H1 (cell line): ENCODE data around the gene ADAMTS14. TPM values are rescaled to one million over a fixed set of nuclear protein-coding genes. Genes with fewer than 3 reads are reported as not detected.

Experiments
- CTCF ChIA-PET: fragments of 300-600 bp; sonication (Branson Sonifier 250); formaldehyde crosslinking; loops from one replicate; lab custom pipeline; 2021; ENCODE audit not compliant: partially characterized antibody; lab: Charles Lee
- POLR2A ChIA-PET: fragments of 300-600 bp; sonication (Branson Sonifier 250); formaldehyde crosslinking; loops from one replicate; lab custom pipeline; 2021; ENCODE audit warnings: inconsistent platforms; ENCODE audit not compliant: partially characterized antibody; lab: Charles Lee
- DNase-seq, 2 experiments: peaks; one replicate each; pipeline versions ENCODE4 v3.0.0 to v3.0.0-alpha.2; 2010 to 2022; ENCODE audit warnings: low spot score in 2 of 2, low read depth in 1 of 2, mixed read lengths in 1 of 2
- FAIRE-seq: peaks from 2 replicates; lab custom pipeline; 2011; peaks lifted over from hg19 to GRCh38; lab: Jason Lieb, UNC
- H2AFZ ChIP-seq: 2 replicates; pipeline ENCODE4 v1.8.1; 2012; ENCODE audit warnings: low read length, inconsistent platforms
- H2AK5ac ChIP-seq: 2 replicates; pipeline ENCODE4 v1.6.1; 2013; ENCODE audit warnings: low read depth, low read length
- H2BK120ac ChIP-seq: replicated peaks from 2 replicates; pipeline ENCODE3; 2013; ENCODE audit warnings: low read depth, low read length, inconsistent platforms
- H2BK12ac ChIP-seq: 2 replicates; pipeline ENCODE4 v1.6.1; 2013; ENCODE audit warnings: low read depth, low read length
- H2BK15ac ChIP-seq: 2 replicates; pipeline ENCODE4 v1.6.1; 2013; ENCODE audit warnings: low read length
- H2BK20ac ChIP-seq: 2 replicates; pipeline ENCODE4 v1.6.1; 2013; ENCODE audit warnings: low read length
- H2BK5ac ChIP-seq: 2 replicates; pipeline ENCODE4 v1.6.1; 2013; ENCODE audit warnings: low read depth, low read length
- H3K14ac ChIP-seq: 2 replicates; pipeline ENCODE4 v1.6.1; 2013; ENCODE audit warnings: inconsistent platforms; ENCODE audit not compliant: insufficient read length
- H3K18ac ChIP-seq: 2 replicates; pipeline ENCODE4 v1.6.1; 2013; ENCODE audit warnings: low read length; ENCODE audit errors: extremely low read depth
- H3K23ac ChIP-seq: 2 replicates; pipeline ENCODE4 v1.6.1; 2013; ENCODE audit warnings: inconsistent platforms; ENCODE audit not compliant: insufficient read length
- H3K23me2 ChIP-seq: 2 replicates; pipeline ENCODE4 v1.6.1; 2013; ENCODE audit warnings: low read depth, low read length
- H3K27ac ChIP-seq: 2 replicates; pipeline ENCODE4 v1.6.1; 2011; ENCODE audit warnings: low read depth, low read length, inconsistent platforms
- H3K27me3 ChIP-seq, 4 experiments: replicated peaks in 1 of 4; 1 replicate in 1 of 4; 2 replicates in 3 of 4; pipeline versions ENCODE4 v1.6.1 to v1.8.1; 2011 to 2013; ENCODE audit warnings: low read length in 3 of 4, mild to moderate bottlenecking in 3 of 4, inconsistent platforms in 2 of 4, mixed read lengths in 2 of 4, moderate library complexity in 1 of 4; ENCODE audit not compliant: control insufficient read depth in 3 of 4, insufficient read depth in 3 of 4; ENCODE audit errors: extremely low read depth in 1 of 4
- H3K36me3 ChIP-seq, 4 experiments: 2 replicates each; pipeline versions ENCODE4 v1.6.1 to v1.8.1; 2011 to 2013; ENCODE audit warnings: mild to moderate bottlenecking in 4 of 4, low read length in 3 of 4, moderate library complexity in 2 of 4, control low read depth in 1 of 4, inconsistent platforms in 1 of 4; ENCODE audit not compliant: insufficient read depth in 4 of 4, control insufficient read depth in 2 of 4
- H3K4ac ChIP-seq: replicated peaks from 2 replicates; pipeline ENCODE3; 2013; ENCODE audit warnings: low read length, low read depth, mixed read lengths, inconsistent platforms; ENCODE audit not compliant: insufficient read length
- H3K4me1 ChIP-seq, 4 experiments: replicated peaks in 1 of 4; 1 replicate in 1 of 4; 2 replicates in 3 of 4; pipeline versions ENCODE4 v1.6.1 to v1.8.1; 2011 to 2013; ENCODE audit warnings: low read length in 3 of 4, inconsistent platforms in 2 of 4, mixed read lengths in 1 of 4; ENCODE audit not compliant: insufficient read depth in 4 of 4, control insufficient read depth in 3 of 4
- H3K4me2 ChIP-seq, 2 experiments: 2 replicates each; pipeline versions ENCODE4 v1.6.1 to v1.8.1; 2011 to 2013; ENCODE audit warnings: low read depth in 2 of 2, low read length in 2 of 2, control low read depth in 1 of 2, inconsistent platforms in 1 of 2, mild to moderate bottlenecking in 1 of 2; ENCODE audit not compliant: insufficient read depth in 1 of 2
- H3K4me3 ChIP-seq, 4 experiments: fragments of 200-600, 300-600 bp in 1 of 4; sonication (generic), shearing (Covaris generic), sonication (Bioruptor Twin) in 1 of 4; 2 replicates each; pipeline versions ENCODE4 v1.5.1 to v1.8.1; 2011 to 2016; ENCODE audit warnings: low read length in 4 of 4, low read depth in 3 of 4, control low read depth in 2 of 4, inconsistent platforms in 2 of 4, mild to moderate bottlenecking in 2 of 4, mixed read lengths in 1 of 4, moderate library complexity in 1 of 4; ENCODE audit not compliant: insufficient read depth in 2 of 4; ENCODE audit errors: extremely low read depth in 1 of 4
- H3K56ac ChIP-seq: replicated peaks from 2 replicates; pipeline ENCODE3; 2013; ENCODE audit warnings: low read depth, mild to moderate bottlenecking, mixed read lengths, low read length, inconsistent platforms; ENCODE audit not compliant: insufficient read length
- H3K79me1 ChIP-seq: 2 replicates; pipeline ENCODE4 v1.6.1; 2013; ENCODE audit warnings: low read depth, low read length, control low read depth
- H3K79me2 ChIP-seq, 2 experiments: 2 replicates each; pipeline versions ENCODE4 v1.6.1 to v1.8.1; 2012 to 2013; ENCODE audit warnings: low read length in 2 of 2, mild to moderate bottlenecking in 2 of 2, inconsistent platforms in 1 of 2; ENCODE audit not compliant: insufficient read depth in 2 of 2, control insufficient read depth in 1 of 2
- H3K9ac ChIP-seq, 4 experiments: replicated peaks in 1 of 4; 1 replicate in 1 of 4; 2 replicates in 3 of 4; pipeline versions ENCODE4 v1.6.1 to v1.8.1; 2011 to 2013; ENCODE audit warnings: low read depth in 3 of 4, low read length in 3 of 4, control low read depth in 2 of 4, mild to moderate bottlenecking in 2 of 4, moderate library complexity in 2 of 4, inconsistent platforms in 1 of 4; ENCODE audit errors: extremely low read depth in 1 of 4
- H3K9me3 ChIP-seq, 2 experiments: 2 replicates each; pipeline versions ENCODE4 v1.6.1 to v1.8.1; 2012 to 2013; ENCODE audit warnings: mild to moderate bottlenecking in 2 of 2, moderate library complexity in 2 of 2, control low read depth in 1 of 2, inconsistent platforms in 1 of 2, low read depth in 1 of 2, low read length in 1 of 2, mixed read lengths in 1 of 2; ENCODE audit not compliant: insufficient read depth in 2 of 2
- H4K20me1 ChIP-seq, 2 experiments: replicated peaks in 1 of 2; 2 replicates each; pipeline versions ENCODE3 to v1.8.1; 2011 to 2013; ENCODE audit warnings: inconsistent platforms in 2 of 2, low read length in 2 of 2, mild to moderate bottlenecking in 1 of 2; ENCODE audit not compliant: insufficient read depth in 2 of 2, control insufficient read depth in 1 of 2
- H4K5ac ChIP-seq: 2 replicates; pipeline ENCODE4 v1.6.1; 2013; ENCODE audit warnings: low read length, low read depth, mixed read lengths, inconsistent platforms; ENCODE audit not compliant: insufficient read length
- H4K8ac ChIP-seq: 2 replicates; pipeline ENCODE4 v1.8.0; 2013; ENCODE audit warnings: mild to moderate bottlenecking, moderate library complexity, low read length, inconsistent platforms; ENCODE audit not compliant: insufficient read depth; ENCODE audit errors: extremely low read depth
- H4K91ac ChIP-seq: replicated peaks from 2 replicates; pipeline ENCODE3; 2013; ENCODE audit warnings: low read length, mixed read lengths, inconsistent platforms; ENCODE audit not compliant: insufficient read length
- BACH1 ChIP-seq: IDR thresholded peaks from 2 replicates; pipeline ENCODE4 v1.6.1; 2012; ENCODE audit warnings: low read length, improper control_type of control experiment
- CBX5 ChIP-seq: fragments of 300-800, 300-1000 bp; sonication (generic); IDR thresholded peaks from 2 replicates; pipeline ENCODE4 v1.7.1; 2016; ENCODE audit warnings: antibody characterized with exemption, low read length, low read depth
- EZH2 ChIP-seq: fragments of 200-600 bp; sonication (generic); IDR thresholded peaks from 2 replicates; pipeline ENCODE4 v1.7.1; 2012; ENCODE audit warnings: low read depth, mild to moderate bottlenecking, moderate library complexity, low read length, inconsistent platforms; ENCODE audit not compliant: severe bottlenecking
- HDAC6 ChIP-seq: IDR thresholded peaks from one replicate; pipeline ENCODE4 v1.7.1; 2012; ENCODE audit warnings: low read depth, mild to moderate bottlenecking, inconsistent platforms, low read length, moderate library complexity
- MAFK ChIP-seq: IDR thresholded peaks from 2 replicates; pipeline ENCODE4 v1.6.1; 2012; ENCODE audit warnings: low read depth, mild to moderate bottlenecking, improper control_type of control experiment, low read length
- PHF8 ChIP-seq: fragments of 200-600 bp; sonication (generic); conservative IDR thresholded peaks from 2 replicates; pipeline ENCODE4 v1.7.1; 2012; ENCODE audit warnings: low read depth, mild to moderate bottlenecking, inconsistent platforms, low read length, moderate library complexity
- RBBP5 ChIP-seq: IDR thresholded peaks from 2 replicates; pipeline ENCODE4 v1.7.1; 2012; ENCODE audit warnings: low read depth, mild to moderate bottlenecking, inconsistent platforms, low read length, moderate library complexity, borderline replicate concordance
- SAP30 ChIP-seq: fragments of 300-600 bp; sonication (generic); IDR thresholded peaks from 2 replicates; pipeline ENCODE4 v1.7.1; 2012; ENCODE audit warnings: low read length, moderate library complexity, mild to moderate bottlenecking, inconsistent platforms; ENCODE audit not compliant: insufficient read depth, insufficient replicate concordance
- SP2 ChIP-seq: IDR thresholded peaks from 2 replicates; pipeline ENCODE4 v1.6.1; 2012; ENCODE audit warnings: mild to moderate bottlenecking, low read length, inconsistent platforms
- TAF7 ChIP-seq: optimal IDR thresholded peaks from 2 replicates; pipeline ENCODE3; 2011; ENCODE audit warnings: low read depth, mild to moderate bottlenecking, inconsistent platforms, low read length, moderate library complexity, borderline replicate concordance
- TCF12 ChIP-seq: IDR thresholded peaks from 2 replicates; pipeline ENCODE4 v1.6.1; 2011; ENCODE audit warnings: low read depth, mild to moderate bottlenecking, low read length
- WGBS, 2 experiments: shearing (Covaris generic) in 1 of 2; methylation state at CpG; one replicate each; pipeline versions ENCODE4 v1.1.6 to v1.1.7; 2013 to 2015; ENCODE audit warnings: low lambda C conversion rate in 2 of 2, mixed read lengths in 2 of 2, inconsistent platforms in 1 of 2, low coverage in 1 of 2, missing lambda C conversion rate in 1 of 2; ENCODE audit not compliant: insufficient replicate concordance in 2 of 2, insufficient coverage in 1 of 2, insufficient read length in 1 of 2; ENCODE audit errors: extremely low coverage in 1 of 2, missing lambda C conversion rate in 1 of 2; 5-methylcytosine and 5-hydroxymethylcytosine counted together
- polyA plus RNA-seq, 7 experiments: library from polyadenylated mRNA; depleted of rRNA in 3 of 7; stranded (reverse) in 5 of 7; unstranded in 2 of 7; fragments of >200 nt in 5 of 7; fragments of 200-250 nt in 2 of 7; gene quantifications; 1 replicate in 5 of 7; 2 replicates in 1 of 7; 4 replicates in 1 of 7; pipeline versions ENCODE4 v1.2.1 to v1.2.3, GENCODE V29; 2011 to 2013; ENCODE audit warnings: missing spikeins in 2 of 7, mixed read lengths in 2 of 7
- total RNA-seq: library from RNA; stranded (reverse); fragmentation: NEBNext Ultra II Directional; extraction: Animal tissue kit (Norgen Biotek cat#: 25700); gene quantifications from 2 replicates; pipeline ENCODE4 v1.2.1, GENCODE V29; 2021
- TF ChIP-seq, protein P1 (sequence below): IDR thresholded peaks from 2 replicates; pipeline ENCODE4 v1.6.1; 2011; ENCODE audit warnings: low read depth, mild to moderate bottlenecking, low read length; ENCODE audit not compliant: insufficient read depth
- TF ChIP-seq, protein P2 (sequence below): IDR thresholded peaks from 2 replicates; pipeline ENCODE4 v1.6.1; 2012; ENCODE audit warnings: inconsistent platforms

The ADAMTS14 gene
- total and polyA plus RNA-seq, 2 of the 8 experiments (the other 6 are each of a cell fraction or from before 2014, with no cell fraction given), result 2.0 to 2.3 TPM

DNA sequence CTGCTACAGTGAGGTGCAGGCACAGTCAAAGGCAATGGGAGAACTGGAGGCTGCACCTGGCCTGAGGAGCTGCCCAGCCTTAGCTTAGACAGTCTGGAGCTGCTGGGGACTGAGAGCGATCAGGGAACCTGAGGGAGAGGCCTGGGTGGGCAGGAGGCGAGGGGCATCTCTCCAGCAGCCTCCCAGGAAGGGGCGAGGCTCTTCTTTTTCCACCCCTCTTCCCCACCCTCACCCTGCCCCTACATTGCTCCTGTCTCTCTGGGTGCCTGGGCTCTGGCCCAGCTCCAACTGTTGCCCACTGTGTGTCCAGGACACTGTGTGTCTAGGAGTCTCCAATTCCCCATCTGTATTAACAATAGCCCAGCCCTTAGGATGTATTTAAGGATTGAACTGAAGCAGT is 76.0 kb downstream of the ADAMTS14 start:
- H3K9ac ChIP-seq, result no peak overlapping the region
- H3K23ac ChIP-seq, result no peak overlapping the region
- no peaks in the 10 kb centered on the region for H3K23me2 ChIP-seq
- peaks cover 0 to 2% of the 10 kb centered on the region in 2 experiments for H4K20me1 ChIP-seq
- H4K91ac ChIP-seq, result no peak overlapping the region
- no peak overlapping the region for H2BK5ac ChIP-seq
- no peak overlapping the region for H3K4ac ChIP-seq
- no peaks in the 10 kb centered on the region for H3K79me2 ChIP-seq
- H2BK120ac ChIP-seq, result no peak overlapping the region
- H3K27ac ChIP-seq, result no peak overlapping the region
- H3K4me2 ChIP-seq, result no peak overlapping the region
- H3K14ac ChIP-seq, result no peak overlapping the region
- no peak overlapping the region for H4K5ac ChIP-seq
- POLR2A ChIA-PET, result interaction anchor here (1.1 kb wide), 1 partner anchor 125 kb away, joined by 3 read pairs; no protein-coding TSS in a partner anchor
- H4K8ac ChIP-seq, result no peak overlapping the region
- H3K56ac ChIP-seq, result no peak overlapping the region
- CTCF ChIA-PET, result interaction anchor here (0.5 to 3.6 kb wide), 3 partner anchors 11 to 296 kb away, joined by 4 to 22 read pairs (median 6); no protein-coding TSS in a partner anchor
- DNase-seq, result no peak
- no peaks in the 10 kb centered on the region; a peak in 1 of 8 replicates for H3K36me3 ChIP-seq
- no peaks in the 10 kb centered on the region for H3K4me1 ChIP-seq
- no peaks in the 10 kb centered on the region for H3K79me1 ChIP-seq
- H2AK5ac ChIP-seq, result no peak overlapping the region
- no peak for FAIRE-seq
- no peaks in the 10 kb centered on the region for H3K27me3 ChIP-seq
- no peak overlapping the region for H3K4me3 ChIP-seq
- H2AFZ ChIP-seq, result no peak overlapping the region
- H2BK15ac ChIP-seq, result no peak overlapping the region
- H2BK12ac ChIP-seq, result no peak overlapping the region
- WGBS, 2 experiments, result 93% methylated on average over 3 of the region's 3 CpGs; no CpG with 5 or more reads in 1 of the 2 experiments
- H3K18ac ChIP-seq, result no peak overlapping the region
- no peak overlapping the region for H2BK20ac ChIP-seq
- no peaks in the 10 kb centered on the region for H3K9me3 ChIP-seq
- TF ChIP-seq, protein P1, sequence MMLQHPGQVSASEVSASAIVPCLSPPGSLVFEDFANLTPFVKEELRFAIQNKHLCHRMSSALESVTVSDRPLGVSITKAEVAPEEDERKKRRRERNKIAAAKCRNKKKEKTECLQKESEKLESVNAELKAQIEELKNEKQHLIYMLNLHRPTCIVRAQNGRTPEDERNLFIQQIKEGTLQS, result no peak
- TF ChIP-seq TCF12, result no peak
- TF ChIP-seq, protein P2, sequence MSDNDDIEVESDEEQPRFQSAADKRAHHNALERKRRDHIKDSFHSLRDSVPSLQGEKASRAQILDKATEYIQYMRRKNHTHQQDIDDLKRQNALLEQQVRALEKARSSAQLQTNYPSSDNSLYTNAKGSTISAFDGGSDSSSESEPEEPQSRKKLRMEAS, result no peak
- TF ChIP-seq EZH2, result no peak
- TF ChIP-seq MAFK, result no peak
- no peak for TF ChIP-seq TAF7
- TF ChIP-seq BACH1, result no peak
- TF ChIP-seq CBX5, result no peak
- no peak for TF ChIP-seq SP2
- TF ChIP-seq HDAC6, result no peak
- no peak for TF ChIP-seq PHF8
- no peak for TF ChIP-seq SAP30
- TF ChIP-seq RBBP5, result no peak
